CD4-positive, alpha-beta T cell treated with Interleukin-15 for 4 hours (primary cell): ENCODE results near the gene TANGO6.
"Not testable (repeated sequence)": the region's sequence is repeated elsewhere in the genome, so short reads cannot be mapped to it uniquely, and the experiment has no call there.

Experiments
- DNase-seq: peaks from one replicate; pipeline ENCODE4 v3.0.0-alpha.2; 2020; ENCODE audit warnings: low spot score

TANGO6 gene

DNA sequence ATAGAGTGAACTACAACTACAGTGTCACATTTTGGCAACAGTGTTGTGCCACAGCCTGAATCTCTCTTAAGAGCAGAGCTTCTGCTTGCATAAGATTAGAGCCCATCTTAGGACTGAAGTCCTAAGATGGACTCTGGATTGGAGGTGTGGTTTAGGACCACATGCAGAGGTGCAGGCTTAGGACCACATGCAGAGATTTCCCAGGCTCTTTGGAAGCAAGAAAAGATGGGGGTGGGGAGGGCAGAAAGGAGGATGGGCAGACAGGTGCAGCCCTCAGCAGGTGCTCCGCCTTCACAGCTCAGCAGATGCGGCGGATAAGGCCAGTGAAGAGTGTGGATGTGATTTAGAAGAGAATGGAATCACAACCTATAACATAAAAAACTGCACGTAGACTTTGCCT lies 128.7 kb downstream of the TANGO6 start:
- no peak for DNase-seq

DNA sequence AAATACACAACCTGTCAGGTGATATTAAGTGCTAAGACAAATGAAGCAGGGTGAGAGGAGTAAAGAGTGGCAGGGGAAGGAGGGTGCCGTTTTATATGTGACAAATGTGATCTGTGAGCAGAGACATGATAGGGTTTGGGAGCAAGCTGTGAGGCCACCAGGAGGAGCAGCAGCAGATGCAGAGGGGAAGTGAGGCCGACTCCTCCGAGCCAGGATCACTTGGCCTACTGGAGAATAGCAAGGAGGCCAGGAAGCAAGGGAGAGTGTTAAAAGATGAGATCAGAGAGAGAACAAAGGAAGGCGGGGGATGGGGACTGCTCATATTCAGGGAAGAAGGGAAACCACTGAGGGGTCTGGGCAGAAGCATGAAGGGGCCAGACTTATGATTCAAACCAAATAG lies 129.4 kb downstream of the TANGO6 start:
- DNase-seq = no peak

DNA sequence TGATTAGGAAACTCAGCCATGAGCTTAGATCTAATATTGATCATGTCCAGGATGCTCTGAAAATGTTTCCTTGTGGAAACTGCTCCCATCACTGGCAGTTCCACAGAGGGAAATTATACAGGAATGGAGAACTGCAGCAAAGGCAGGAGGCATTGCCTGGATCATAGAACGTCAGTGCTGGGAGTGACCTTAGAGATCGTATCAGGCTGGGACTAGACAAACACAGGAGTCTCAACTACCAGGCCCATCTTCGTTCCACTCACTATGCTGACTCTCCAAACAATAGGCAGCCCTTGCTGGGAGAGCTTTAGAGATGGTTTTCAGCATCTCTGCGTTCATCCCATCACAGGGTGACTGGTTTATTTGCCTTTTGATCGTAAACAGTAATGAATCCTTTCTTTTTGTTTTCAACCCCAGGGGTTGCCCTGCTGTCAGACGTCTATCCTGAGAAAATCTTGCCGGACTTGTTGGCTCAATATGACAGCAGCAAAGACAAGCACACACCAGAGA lies 130.3 kb downstream of the TANGO6 start:
- no peak for DNase-seq

DNA sequence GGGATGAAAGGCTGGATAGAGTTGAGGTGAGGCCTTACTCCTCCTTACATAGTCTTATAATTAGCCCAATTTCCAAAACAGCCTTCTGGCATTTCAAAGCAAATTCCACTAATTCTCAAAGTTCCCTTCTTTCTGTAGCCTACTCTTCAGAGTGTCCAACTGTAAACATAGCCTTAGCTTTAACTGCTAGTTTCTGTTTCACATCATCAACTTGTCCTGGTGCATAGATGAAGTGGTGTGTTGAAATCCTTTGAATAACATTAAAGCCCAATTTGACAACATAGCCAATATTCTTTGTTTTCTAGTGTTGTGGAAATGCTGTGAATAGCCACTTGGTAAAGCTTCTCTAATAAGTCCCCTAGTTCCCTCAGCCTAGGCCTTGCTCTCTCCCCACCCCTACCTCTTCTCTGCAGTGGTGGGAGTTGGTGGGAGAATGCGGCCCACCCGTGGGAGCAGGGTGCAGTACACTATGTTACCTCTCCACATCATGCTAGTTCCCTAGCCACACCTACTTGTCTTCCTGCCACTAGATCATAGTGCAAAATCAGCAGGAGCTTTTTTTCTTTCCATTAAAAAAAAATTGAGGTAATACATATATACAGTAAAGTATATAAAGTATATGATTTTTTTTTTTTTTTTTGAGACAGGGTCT lies 135.1 kb downstream of the TANGO6 start:
- no peak for DNase-seq

DNA sequence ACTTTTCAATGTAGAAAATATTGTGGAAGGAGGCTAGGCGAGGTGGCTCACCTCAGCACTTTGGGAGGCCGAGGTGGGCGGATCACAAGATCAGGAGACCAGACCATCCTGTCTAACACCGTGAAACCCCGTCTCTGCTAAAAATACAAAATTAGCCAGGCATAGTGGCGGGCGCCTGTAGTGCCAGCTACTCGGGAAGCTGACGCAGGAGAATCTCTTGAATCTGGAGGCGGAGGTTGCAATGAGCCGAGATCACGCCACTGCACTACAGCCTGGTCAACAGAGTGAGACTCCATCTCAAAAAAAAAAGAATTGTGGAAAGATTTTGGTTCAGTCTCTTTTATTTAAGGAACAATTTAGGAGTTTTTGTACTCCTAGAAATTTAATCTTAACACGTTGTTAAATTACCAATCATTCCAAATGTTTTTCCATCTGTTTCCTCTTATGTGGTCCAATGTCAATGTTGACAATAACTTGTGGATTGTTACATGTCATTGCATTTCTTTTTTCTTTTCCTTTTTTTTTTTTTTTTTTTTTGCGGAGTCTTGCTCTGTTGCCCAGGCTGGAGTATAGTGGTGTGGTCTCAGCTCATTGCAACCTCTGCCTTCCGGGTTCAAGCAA lies 137.5 kb downstream of the TANGO6 start:
- no peak for DNase-seq

DNA sequence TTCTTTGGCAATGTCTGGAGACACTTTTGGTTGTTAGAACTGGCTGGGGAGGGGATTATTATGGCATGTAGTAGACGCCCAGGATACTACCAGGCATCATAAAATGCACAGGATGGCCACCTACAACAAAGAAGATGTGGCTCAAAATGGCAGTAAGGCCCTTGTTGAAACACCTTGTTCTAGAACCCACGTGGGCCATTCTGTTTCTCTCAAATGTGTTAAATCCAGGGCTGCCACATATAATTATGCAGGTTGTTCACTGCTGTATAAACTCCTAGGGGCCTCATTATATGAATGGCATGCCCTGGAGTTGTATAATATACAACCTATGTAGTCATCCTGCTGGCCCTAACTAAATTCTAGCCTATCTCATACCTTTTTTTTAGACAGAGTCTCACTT lies 138.6 kb downstream of the TANGO6 start:
- no peak for DNase-seq

DNA sequence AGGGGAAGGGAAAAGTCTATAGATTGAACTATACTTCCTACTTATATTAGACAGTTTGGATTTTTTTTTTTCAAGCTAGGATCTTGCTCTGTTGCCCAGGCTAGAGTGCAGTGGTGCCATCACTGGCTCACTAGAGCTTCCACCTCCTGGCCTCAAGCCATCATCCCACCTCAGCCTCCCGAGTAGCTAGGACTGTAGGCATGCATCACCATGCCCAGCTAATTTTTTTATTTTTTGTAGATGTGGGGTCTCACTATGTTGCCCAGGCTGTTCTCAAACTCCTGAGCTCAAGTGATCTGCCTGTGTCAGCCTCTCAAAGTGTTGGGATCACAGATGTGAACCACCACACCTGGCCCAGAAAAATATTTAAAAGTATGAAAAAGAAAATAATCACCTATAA lies 141.1 kb downstream of the TANGO6 start:
- no peak for DNase-seq

DNA sequence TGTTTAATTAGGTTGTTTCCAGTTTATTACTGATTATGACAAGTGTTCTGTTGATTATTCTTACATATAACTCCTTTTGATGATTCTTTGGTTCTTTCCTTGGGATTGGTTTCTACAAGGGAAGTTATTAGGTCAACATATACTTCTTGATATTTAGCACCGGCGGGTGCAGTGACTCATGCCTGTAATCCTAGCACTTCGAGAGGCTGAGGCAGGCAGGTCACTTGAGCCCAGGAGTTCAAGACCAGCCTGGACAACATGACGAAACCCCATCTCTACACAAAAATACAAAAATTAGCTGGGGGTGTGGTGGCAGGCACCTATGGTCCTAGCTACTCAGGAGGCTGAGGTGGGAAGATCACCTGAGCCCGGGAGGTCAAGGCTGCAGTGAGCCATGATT lies 141.9 kb downstream of the TANGO6 start:
- DNase-seq = no peak

DNA sequence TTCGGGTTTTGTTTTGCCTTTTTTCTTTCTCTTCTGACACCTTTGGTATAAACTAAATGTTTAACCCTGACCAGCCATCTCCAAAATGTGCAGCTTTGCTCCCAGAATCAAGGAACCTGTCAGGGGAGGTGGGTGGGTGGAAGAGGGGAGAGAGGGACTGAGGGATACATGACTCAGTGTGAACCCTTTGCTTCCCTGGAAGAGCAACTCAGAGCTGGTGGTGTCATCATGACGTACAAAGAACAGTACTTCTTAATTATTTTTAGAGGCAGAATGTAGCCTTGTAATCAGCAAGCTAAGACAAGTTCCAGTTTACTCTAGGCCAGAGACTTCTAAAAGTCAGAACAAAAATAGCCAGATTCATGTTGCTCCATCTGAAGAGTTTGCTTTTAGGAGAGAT lies 142.5 kb downstream of the TANGO6 start:
- no peak for DNase-seq

DNA sequence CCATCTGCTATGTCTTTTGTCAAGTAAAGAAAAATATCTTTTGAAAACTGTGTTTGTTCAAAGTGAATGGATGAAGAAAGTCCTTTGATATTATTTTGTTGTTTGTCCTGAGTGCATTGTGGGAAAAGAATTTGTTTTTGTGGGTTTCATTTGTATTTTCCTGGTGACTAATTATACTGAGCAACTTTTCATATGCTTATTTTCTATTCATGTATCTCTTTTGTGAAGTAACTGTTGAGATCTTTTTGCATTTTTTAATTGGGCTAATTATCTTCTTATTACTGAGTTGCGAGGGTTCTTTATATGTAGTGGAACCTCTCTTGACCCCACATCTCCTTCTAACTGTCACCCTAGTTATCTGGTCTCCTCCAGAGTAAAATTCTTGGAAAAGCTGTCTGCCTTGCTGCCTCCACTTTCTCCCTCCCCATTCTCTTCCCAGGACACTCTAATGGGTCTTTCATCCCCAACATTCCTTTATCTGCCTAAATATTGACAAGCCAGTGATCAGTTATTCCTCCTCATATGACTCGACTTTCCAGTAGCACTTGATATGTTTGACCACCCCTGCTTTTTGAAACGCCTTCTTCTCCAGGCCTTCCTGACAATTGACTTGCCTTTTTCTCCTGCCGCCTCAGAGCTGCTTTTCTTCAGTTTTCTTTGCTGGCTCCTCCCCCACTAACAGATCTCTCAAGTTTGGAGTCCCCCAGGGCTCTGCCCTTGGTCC lies 144.6 kb downstream of the TANGO6 start:
- no peak for DNase-seq

DNA sequence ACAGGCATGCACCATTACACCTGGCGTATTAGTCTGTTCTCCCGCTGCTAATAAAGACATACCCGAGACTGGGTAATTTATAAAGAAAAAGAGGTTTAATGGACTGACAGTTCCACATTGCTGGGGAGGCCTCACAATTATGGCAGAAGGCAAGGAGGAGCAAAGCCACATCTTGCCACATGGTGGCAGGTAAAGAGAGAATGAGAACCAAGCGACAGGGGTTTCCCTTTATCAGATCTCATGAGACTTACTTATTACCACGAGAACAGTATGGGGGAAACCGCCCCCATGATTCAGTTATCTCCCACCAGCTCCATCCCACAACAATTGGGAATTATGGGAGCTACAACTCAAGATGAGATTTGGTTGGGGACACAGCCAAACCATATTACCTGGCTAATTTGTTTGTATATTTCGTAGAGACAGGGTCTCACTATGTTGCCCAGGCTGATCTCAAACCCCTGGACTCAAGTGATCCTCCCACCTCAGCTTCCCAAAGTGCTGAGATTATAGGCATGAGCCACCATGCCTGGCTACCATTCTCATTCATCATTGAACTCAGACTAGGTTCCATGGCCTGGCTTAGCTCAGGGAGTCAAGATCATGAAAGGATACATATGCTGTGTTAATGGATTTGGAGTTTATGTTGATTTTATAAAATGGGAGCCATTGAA lies 147.0 kb downstream of the TANGO6 start:
- not testable (repeated sequence) for DNase-seq

DNA sequence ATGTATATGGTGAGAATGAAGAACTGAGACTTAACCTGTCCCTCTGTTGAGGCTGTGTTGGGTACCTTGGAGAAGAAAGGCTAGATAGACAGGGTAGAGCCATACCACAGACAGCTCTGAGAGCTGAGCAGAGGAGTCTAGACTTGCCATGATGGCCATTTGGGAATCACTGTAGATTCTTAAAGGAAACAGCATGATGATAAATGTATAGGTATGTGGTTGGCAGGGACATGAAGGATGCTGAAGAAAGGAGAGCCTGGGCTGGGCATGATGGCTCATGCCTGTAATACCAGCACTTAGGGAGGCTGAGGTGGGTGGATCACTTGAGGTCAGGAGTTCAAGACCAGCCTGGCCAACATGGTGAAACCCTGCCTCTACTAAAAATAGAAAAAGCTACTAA lies 147.7 kb downstream of the TANGO6 start:
- no peak for DNase-seq

DNA sequence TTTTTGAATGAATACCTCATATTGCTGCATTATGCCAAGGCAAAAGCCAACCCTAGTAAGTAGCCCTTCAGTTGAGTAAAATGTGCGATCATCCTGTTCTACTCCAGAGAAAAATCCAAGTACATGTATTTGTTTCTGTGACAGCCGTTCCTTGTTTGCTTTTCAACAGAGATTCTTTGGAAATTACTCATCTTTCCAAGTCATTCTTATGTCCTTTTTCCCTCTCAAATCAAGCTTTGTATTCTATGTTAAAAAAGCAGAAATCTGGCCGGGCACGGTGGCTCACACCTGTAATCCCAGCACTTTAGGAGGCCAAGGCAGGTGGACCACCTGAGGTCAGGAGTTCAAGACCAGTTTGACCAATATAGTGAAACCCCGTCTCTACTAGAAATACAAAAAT lies 149.2 kb downstream of the TANGO6 start:
- DNase-seq = no peak

DNA sequence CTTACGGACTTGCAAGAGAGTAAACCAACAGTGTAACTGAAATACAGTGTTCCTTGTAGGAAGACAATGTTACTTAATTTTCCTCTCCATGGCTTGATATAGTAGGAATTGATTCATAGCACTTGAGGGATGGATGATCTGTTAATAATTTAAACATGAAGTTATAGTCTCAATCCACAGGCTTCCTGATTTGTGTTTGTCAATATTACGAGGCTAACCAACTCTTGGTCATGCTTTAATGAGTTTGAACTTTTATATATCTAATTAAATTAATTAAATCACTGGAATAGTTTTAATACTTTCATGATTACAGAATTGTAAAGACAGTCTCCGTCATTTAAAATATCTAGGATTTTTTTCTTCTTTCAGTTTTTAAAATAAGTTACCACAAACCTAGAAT lies 150.1 kb downstream of the TANGO6 start:
- DNase-seq = no peak

DNA sequence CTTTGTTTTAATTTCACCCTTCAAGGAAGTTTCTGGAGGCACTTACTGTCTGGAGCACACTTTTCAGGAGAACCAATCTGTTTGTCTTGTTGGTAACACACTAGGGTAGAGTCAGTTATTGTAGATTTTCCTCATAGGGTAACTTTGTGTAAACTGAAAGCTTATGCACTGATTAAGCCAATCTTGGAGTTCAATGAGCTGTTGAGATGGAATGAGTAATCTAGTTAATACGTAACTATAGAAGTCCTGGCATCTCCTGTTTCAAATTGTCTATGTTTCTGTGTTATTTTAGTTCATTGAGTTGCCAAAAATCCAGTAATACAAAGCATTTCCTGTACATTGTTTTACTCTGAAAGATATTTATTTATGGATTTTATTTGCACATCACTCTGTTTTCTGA lies 150.6 kb downstream of the TANGO6 start:
- DNase-seq = no peak

DNA sequence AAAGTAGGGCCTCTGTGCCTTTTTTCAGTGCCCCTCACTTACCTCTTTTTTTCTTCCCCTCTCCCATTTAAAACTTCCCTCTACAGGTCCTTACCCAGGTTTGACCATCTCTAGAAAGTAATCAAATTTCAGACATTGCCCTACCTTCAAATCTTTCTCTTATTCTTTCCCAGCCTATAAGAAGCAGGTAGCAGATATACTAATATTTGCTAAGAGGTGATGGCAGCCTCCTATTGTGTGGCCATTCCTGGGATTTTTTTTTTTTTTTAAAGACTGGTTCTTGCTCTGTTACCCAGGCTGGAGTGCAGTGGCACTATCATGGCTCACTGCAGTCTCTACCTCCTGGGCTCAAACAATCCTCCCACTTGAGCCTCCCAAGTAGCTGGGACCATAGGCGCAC lies 151.0 kb downstream of the TANGO6 start:
- DNase-seq = no peak

DNA sequence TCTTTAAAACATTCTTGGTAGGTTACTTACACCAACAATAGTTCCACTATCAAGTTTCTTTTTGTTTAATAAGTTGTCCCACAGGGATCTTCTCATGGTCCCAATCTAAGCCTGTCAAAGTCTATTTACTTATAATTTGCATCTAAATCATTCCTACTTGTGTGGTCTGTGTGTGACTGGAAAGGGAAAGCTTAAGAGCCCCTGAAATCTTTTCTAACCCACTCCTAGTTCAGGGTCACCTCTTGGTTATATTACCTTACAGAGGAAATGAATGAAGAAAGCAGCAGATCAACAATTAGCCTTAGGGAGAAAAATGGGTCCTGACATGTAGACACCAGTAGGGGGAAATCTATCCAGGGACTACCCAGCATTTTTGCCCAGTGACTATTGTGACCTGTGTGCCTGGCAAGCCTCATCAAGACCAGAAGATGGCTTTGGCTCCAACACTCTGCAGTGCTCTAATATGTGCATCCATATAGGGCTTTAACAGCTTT lies 151.7 kb downstream of the TANGO6 start:
- DNase-seq = no peak

DNA sequence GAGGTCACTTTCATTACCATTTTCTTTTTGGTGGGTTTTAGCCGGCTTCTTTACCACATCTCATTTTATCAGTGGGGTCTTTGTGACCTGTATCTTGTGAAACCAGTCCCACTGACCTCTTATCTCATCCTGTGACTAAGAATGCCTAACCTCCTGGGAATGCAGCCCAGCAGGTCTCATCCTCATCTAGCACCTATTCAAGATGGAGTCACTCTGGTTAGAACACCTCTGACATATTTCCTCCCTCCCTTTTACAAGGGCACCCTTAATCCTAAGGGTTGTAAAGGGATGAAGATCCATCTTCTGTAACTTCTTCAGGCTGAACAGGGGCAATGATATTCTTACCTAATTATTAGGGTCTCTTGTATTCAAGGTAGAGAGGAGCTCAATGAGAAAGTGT lies 154.2 kb downstream of the TANGO6 start:
- no peak for DNase-seq

DNA sequence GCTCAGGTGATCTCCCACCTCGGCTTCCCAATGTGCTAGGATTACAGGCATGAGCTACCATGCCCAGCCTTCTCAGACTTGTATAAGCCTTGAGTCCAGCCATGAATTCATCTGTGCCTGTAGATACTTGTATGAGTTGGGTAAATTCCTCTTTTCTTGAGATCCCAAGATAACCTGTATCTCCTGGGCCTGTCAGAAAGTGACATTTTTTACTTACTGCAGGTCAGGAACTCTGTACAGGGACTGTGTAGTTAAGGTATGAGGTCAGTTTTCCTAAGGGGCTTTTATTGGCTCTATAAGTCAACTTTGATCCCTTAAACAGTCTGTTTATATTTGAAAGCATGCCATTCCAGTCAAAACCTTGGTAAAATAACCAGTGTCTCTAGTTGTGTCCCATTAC lies 155.8 kb downstream of the TANGO6 start:
- DNase-seq = no peak

DNA sequence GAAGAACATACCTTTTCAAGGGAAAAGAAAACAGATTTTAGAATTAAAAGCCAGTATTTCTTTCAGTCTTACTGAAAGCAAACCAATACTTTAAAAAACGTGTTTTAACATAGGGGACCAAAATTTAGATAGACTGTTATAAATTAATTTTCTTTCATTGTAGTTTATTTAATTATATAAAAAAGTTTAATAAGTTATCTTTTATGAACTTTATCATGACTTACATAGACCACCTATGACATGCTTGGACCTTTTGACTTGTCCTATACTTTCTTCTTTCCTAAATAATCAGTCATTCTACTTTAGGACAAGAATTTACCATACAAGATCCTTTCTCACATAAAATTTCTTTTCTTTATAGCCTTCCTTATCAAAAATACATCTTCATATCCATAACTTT lies 160.2 kb downstream of the TANGO6 start:
- no peak for DNase-seq

DNA sequence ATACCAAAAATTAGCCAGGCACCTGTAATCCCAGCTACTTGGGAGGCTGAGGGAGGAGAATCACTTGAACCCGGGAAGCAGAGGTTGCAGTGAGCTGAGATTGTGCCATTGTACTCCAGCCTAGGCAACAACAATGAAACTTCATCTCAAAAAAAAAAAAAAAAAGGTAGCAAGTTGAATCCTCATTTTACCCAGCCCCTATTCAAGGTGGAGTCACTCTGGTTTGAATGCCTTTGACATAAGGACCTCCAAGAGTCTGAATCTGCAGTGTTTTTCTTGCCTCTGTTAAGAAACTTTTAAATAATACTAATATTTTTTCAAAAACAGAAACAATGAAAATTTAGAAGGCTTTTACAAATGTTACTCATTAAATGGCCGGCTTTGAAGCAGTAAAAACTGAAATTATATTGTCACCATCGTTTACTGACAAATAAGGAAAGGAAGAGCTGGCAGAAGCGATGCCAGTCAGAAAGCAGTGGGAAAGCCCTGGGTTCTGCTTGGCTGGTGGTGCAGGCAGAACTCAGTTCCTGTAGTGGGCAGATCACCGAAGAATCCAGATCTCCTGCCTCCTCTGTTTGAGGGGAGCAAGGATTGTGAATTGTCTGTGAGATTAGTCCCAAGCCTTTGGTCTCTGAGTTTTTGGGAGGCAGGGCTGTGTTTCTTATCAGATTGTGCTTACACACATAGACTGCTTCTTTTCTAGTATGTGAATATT lies 162.5 kb downstream of the TANGO6 start:
- DNase-seq = no peak

DNA sequence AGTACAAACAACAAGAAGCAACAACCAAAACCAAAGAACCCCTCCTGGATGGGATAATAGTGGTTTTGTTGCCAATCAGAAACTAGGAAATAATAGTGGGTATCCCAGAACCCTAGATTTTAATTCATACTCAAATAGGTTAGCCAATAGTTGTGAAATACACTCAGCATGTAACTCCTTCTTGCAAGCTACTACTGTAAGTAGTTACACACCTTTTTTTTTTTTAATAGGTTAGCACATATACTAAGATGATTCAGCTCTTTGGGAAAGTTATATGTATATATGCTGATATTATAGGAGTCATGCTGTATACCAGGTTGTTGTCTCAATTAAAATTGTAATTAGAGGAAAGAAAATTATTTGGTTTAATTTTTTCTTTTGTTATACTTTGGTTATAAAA lies 169.6 kb downstream of the TANGO6 start:
- DNase-seq = no peak
